HG02623 (cell line): ENCODE data around the gene SH3BGR.
"Not testable (repeated sequence)": the region's sequence is repeated elsewhere in the genome, so short reads cannot be mapped to it uniquely, and the experiment has no call there.

Experiments
- ATAC-seq: cut with Tn5 transposase; IDR thresholded peaks from one replicate; pipeline ENCODE4 v1.9.1; 2021; ENCODE audit warnings: moderate library complexity; ENCODE audit not compliant: unreplicated experiment

Gene SH3BGR

DNA sequence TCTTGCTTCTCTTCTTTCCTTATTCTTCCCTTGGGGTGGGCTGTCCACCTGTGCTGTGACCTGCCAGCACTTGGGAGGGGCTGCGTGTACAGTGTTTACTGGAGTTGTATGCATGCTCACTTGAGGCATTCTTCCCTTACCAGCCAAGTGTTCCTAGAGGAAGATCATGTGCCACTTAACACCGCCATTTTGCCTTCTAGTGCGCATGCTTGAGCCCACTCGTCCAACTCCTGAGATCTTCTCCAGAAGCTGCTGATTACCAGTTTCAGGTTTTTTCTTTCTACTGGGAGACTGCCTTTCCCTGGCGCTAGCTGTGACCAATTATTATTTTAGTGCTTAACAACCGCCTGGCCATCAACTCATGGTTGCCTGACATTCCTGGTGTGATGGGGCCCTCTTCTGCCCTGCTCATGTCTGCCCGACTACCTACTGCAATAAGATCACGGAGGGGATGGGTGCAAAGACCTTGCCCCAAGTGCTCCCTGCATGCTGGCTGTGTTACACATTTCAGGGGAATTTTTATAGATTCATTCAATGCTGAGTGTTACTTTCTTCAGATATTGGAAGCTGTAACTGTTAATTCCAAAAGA lies 86.8 kb downstream of the SH3BGR start:
- ATAC-seq, result no peak

DNA sequence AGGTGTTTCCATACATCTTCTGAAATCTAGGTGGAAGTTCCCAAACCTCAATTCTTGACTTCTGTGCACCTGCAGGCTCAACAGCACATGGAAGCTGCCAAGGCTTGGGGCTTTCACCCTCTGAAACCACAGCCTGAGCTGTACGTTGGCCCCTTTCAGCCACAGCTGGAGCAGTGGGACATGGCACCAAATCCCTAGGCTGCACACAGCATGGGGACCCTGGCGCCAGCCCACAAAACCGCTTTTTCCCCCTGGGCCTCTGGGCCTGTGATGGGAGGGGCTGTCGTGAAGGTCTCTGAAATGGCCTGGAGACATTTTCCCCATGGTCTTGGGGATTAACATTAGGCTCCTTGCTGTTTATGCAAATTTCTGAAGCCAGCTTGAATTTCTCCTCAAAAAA lies 88.6 kb downstream of the SH3BGR start:
- ATAC-seq, result not testable (repeated sequence)

DNA sequence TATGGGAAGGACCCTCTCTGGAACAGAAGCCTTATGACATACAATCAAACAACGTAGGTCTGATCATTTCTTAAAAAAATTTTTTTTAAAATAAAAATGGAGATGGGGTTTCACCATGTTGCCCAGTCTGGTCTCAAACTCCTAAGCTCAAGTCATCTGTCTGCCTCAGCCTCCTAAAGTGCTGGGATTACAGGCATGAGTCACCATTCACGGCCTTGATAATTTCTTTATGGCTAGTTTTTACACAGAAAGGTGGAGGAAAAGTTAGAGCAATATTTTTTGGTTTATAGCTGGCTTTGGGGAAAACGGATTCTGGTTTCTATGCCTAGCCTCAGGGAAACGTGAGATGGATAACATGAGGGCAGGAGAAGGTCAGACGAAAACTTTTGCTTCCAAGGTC lies 91.0 kb downstream of the SH3BGR start:
- ATAC-seq, result no peak

DNA sequence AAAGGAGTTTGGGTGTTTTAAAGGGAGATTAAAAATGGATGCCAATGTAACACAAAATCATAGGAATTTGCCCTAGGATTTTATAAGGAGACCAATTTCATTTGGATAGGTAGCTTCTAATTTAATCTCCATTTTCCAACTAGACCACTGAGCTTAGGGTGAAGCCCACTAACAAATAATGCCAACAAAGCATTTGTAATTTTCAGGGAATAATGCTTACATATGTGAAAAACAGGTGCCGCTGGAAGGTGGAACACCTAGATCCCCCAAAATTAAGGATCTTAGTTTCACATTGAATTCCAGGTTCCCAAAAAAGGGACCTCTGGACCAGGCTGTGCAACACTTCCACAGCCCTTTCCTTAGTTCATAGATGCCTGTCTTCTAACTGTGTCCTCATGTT lies 94.8 kb downstream of the SH3BGR start:
- ATAC-seq, result no peak

DNA sequence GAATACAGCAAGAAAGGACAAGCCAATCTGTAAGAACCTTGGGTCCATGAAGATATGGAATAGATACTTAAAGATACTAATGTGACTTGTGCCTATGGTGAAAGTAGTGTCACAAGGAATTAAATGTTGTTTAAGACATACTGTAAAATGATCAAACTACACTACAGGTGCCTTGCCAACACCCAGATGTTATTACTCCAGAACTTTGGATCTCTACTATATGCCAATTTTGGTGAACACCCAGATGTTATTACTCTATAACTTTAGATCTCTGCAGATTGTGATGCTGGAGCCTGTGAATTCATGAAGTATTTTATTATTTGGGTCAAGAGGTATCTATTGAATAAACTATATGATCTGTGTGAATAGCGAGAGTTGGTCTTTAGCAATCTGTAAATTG lies 101.1 kb downstream of the SH3BGR start:
- no peak for ATAC-seq

DNA sequence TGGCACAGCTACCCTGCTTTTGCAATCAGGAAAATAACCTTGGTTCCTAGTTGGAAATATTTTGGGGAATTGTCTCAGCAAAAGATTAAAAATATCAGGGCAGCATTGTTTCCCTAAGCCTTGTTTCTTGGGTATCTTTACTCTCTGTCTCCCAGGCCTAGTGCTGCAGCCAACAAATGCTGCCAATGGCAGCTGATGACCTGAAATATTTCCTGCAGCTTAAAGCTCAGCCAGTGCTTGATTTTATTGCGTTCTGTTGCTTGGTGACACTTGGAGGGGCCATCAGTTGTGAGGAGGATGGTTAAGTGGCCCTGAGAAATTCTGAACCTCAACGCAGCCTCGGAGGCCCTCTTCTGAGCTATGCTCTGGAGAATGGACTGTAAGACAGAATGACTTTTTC lies 101.6 kb downstream of the SH3BGR start:
- ATAC-seq, result no peak

DNA sequence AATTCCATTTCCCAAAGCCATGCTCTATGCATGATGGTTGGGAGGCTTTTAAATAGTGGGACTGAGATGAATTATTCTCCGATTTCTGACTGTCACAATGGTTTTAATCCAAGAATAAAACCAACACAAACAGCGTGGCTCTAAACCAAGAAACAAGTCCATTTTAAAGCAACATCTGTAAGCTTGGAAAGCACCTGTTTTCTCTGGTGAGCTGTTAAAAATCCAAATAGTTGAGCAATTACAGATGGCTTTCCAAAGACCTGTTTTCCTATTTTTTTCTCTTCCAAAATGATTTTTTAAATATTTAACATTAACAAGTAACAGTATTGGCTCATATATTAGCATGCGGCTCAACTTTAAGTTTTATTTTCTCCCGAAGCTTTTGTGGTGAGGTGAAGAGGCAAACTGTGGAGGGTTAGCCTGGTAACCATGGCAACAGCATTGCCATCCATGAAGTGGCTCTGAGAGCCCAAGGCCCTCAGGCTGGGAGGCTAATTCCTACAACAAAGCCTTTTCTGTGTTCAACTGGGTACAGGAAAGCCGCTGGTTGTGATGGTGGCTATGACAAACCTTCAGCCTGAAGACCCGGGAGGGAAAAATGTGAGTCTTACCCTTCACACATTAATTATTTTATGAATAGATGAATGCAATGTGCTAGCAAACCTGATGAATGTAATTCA lies 104.3 kb downstream of the SH3BGR start:
- ATAC-seq, result no peak

DNA sequence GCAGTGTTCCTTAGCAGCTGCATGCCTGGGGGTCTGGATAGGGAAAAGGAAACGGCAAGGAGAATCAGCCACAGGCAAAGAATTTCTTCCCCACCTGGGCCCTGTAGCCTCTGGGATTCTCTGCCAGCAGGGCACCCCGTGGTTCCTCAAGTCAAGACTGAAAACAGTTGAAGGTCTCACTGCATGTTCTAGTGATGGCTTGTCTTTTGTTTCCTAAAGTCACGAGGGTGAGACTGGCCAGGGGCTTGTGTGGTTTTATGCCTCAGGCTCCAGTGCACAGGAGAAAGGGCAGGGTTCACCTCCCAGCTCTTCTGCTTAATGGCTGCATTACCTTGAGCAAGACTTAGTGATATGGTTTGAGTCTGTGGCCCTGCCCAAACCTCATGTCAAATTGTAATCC lies 107.7 kb downstream of the SH3BGR start:
- no peak for ATAC-seq

DNA sequence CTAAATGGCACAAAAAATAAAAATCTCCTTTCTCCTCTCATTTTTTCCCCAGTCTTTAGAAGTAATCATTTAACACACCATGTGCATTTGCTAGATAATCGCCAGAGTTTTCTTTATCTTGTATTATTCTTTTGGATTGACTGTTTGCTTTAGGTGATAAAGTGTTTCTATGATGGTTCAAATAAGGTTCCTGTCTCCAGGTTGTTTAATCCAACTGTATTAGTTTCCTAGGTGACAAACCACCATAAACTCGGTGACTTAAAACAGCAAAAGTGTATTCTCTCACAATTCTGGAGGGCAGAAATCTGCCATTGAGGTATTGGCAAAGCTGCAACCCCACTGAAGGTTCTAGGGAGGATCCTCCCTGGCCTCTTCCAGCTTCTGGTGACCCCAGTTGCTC lies 109.4 kb downstream of the SH3BGR start:
- ATAC-seq, result no peak

DNA sequence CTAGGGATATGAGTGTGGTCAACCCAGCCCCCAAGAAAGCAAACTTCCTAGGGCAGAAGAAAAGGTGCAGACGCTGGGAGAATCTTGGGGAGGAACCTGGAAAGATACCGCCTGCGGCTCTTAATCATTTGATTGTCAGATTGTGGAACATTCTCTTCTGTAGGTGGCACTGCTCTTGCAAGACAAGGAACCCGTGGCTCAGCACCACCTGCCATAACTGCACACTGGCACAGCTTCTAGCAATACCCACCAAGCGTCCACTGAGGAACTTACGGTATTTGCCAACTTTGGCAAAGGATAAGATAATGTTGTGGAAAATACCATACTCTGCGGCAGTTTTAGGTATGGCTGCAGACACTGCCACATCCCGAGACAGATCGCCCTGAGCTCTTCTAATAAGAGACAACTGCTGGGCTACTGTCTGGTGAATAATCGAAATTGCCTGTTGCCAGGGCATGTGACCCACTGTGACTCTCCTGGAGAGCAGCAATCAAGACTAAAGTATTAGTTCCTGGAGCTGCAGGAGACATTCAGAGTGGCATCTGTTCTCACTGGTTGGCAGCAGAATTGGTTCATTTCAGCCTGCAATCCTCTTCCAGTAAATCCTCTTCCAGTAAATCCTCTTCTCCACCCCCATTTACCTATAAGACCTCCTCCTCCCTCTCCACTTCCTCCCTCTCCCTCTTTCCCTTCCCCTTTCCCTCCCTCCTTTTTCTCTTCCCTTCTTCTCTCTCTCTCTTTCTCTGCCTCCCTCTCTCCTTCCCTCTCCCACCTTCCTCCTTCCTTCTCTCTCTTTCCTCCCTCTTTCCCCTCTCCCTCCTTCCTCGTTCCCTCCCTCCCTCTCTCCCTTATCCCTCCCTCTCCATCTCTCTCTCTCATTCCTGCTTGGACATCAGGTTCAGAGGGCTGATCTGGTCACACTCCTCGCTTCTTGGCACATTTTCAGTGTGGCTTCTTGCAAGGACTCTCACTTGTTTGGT lies 111.3 kb downstream of the SH3BGR start:
- no peak for ATAC-seq

DNA sequence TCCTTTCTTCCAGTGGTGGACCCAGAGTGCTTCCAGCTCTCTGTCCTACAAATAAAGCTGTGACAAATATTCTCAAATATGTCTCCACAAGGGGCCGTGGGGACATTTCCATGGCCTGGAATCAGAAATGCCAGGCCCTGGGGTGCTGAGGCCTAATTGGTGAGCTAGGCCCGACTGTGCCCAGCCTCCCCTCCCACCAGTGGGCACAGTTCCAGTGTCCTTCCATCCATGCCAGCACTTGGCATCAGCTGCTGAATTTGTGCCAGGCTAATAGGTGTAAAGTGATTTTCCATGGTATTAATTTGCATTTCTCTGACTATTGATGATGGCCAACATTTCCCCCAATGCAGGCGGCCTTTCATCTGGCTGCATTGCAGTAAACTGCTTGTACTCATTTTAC lies 112.4 kb downstream of the SH3BGR start:
- ATAC-seq, result no peak
